Fibroblast of lung (primary cell): ENCODE results near the gene TNFRSF18. TPM values are rescaled to one million over a fixed set of nuclear protein-coding genes. Genes with fewer than 3 reads are reported as not detected.

ENCODE experiments used
- DNase-seq, 2 donors: peaks; one replicate each; pipeline versions ENCODE4 v3.0.0 to v3.0.0-alpha.2; 2010; ENCODE audit warnings: low read depth in 2 of 2
- H2AFZ ChIP-seq: 2 replicates; pipeline ENCODE4 v1.5.1; 2012; ENCODE audit warnings: low read length, control low read depth, inconsistent platforms
- H3K27ac ChIP-seq: 2 replicates; pipeline ENCODE4 v1.5.1; 2011; ENCODE audit warnings: low read length, control low read depth; ENCODE audit not compliant: insufficient read depth
- H3K27me3 ChIP-seq: 2 replicates; pipeline ENCODE4 v1.5.1; 2011; ENCODE audit warnings: mild to moderate bottlenecking, low read length; ENCODE audit not compliant: control insufficient read depth, insufficient read depth
- H3K36me3 ChIP-seq: 2 replicates; pipeline ENCODE4 v1.5.1; 2011; ENCODE audit warnings: low read length; ENCODE audit not compliant: control insufficient read depth, insufficient read depth
- H3K4me1 ChIP-seq: 2 replicates; pipeline ENCODE4 v1.5.1; 2011; ENCODE audit warnings: low read length; ENCODE audit not compliant: control insufficient read depth, insufficient read depth; ENCODE audit errors: extremely low read depth
- H3K4me2 ChIP-seq: 2 replicates; pipeline ENCODE4 v1.5.1; 2011; ENCODE audit warnings: low read length, control low read depth; ENCODE audit not compliant: insufficient read depth; ENCODE audit errors: extremely low read depth
- H3K4me3 ChIP-seq, 4 experiments: fragments of 200-600 bp in 1 of 4; sonication (generic) in 1 of 4; replicated peaks in 1 of 4; 2 replicates each; pipeline ENCODE4 v1.5.1; 2011 to 2016; ENCODE audit warnings: low read length in 4 of 4, low read depth in 3 of 4, mild to moderate bottlenecking in 3 of 4, control low read depth in 2 of 4, inconsistent platforms in 1 of 4, mixed read lengths in 1 of 4; ENCODE audit not compliant: insufficient read depth in 1 of 4; ENCODE audit errors: control extremely low read depth in 1 of 4
- H3K79me2 ChIP-seq: 2 replicates; pipeline ENCODE4 v1.5.1; 2012; ENCODE audit warnings: mild to moderate bottlenecking, low read length, inconsistent platforms; ENCODE audit not compliant: control insufficient read depth, insufficient read depth
- H3K9ac ChIP-seq: 2 replicates; pipeline ENCODE4 v1.5.1; 2011; ENCODE audit warnings: mild to moderate bottlenecking, low read length, control low read depth; ENCODE audit not compliant: insufficient read depth
- H3K9me3 ChIP-seq: 2 replicates; pipeline ENCODE4 v1.5.1; 2012; ENCODE audit warnings: low read depth, low read length; ENCODE audit not compliant: control insufficient read depth, insufficient read depth
- H4K20me1 ChIP-seq: 2 replicates; pipeline ENCODE4 v1.5.1; 2011; ENCODE audit warnings: low read length; ENCODE audit not compliant: control insufficient read depth, insufficient read depth; ENCODE audit errors: extremely low read depth
- EZH2 ChIP-seq: IDR thresholded peaks from 2 replicates; pipeline ENCODE4 v1.5.1; 2012; ENCODE audit warnings: low read length, control low read depth, mild to moderate bottlenecking; ENCODE audit errors: missing control alignments
- polyA plus RNA-seq, 2 donors: library from polyadenylated mRNA; depleted of rRNA in 1 of 2; stranded (reverse) in 1 of 2; unstranded in 1 of 2; fragments of >200 nt; gene quantifications; 2 replicates each; pipeline ENCODE4 v1.2.1, GENCODE V29; 2011 to 2012; ENCODE audit warnings: missing spikeins in 1 of 2
- total RNA-seq: library from RNA; depleted of rRNA; stranded (reverse); fragments of >200 nt; gene quantifications from 2 replicates; pipeline ENCODE4 v1.2.1, GENCODE V29; 2014
- TF ChIP-seq, protein P1 (sequence below), 2 donors: IDR thresholded peaks in 1 of 2; conservative IDR thresholded peaks in 1 of 2; 1 replicate in 1 of 2; 2 replicates in 1 of 2; pipeline ENCODE4 v1.5.1; 2011 to 2012; ENCODE audit warnings: low read length in 2 of 2, control low read depth in 1 of 2, inconsistent platforms in 1 of 2, low read depth in 1 of 2, mild to moderate bottlenecking in 1 of 2

Gene TNFRSF18
- total and polyA plus RNA-seq, 2 donors (not counting 1 experiment from before 2014, with no cell fraction given), result 1.3 TPM; not detected in 1

DNA sequence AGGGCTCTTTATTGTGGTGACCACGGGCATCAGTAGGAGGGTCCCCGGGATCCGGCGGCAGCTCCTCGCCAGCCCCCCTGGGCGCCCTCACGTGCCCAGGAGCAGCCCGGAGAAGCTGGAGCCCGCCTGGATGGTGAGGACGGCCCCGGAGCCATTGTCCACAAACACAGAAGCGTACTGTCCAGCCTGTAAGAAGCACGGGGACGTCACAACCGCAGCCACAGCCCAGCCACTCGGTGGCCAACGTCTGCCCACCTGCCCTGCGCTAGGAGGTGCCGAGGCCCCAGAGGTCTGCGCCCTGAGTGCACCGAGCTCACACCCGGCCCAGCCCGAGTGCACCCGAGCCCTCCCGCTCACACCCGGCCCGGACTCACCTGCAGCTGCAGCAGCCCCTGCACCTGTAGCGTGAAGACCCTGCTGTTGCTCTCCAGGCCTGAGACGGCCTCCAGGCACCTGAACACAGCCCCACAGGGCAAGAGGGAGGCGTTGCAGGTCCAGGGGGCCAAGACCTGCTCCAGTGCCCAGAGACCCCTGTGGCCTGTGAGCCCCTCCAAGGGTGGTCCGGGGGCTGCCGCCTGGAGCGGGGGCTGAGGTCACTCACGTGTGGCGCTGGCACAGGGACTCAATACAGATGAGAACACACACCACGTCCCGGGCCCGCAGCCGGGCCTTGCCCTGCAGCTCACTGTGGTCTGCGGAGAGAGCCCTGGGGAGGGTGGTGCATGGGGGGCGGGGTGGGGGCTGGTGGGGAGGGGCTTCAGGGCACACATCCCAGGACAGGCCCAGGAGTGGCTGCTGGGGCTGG lies 36.3 kb upstream of the TNFRSF18 start:
- Histone ChIP-seq H4K20me1 (no peaks in the 10 kb centered on the region), H3K4me1 (peaks cover 4% of the 10 kb centered on the region), H3K4me3 (no peak overlapping the region), H3K4me2 (no peak overlapping the region), H3K79me2 (no peaks in the 10 kb centered on the region), H3K36me3 (no peaks in the 10 kb centered on the region), H2AFZ (no peak overlapping the region), H3K27me3 (no peaks in the 10 kb centered on the region), H3K27ac (no peak overlapping the region), H3K9me3 (no peaks in the 10 kb centered on the region), H3K9ac (no peak overlapping the region)
- TF ChIP-seq EZH2, result no peak
- TF ChIP-seq, protein P1, sequence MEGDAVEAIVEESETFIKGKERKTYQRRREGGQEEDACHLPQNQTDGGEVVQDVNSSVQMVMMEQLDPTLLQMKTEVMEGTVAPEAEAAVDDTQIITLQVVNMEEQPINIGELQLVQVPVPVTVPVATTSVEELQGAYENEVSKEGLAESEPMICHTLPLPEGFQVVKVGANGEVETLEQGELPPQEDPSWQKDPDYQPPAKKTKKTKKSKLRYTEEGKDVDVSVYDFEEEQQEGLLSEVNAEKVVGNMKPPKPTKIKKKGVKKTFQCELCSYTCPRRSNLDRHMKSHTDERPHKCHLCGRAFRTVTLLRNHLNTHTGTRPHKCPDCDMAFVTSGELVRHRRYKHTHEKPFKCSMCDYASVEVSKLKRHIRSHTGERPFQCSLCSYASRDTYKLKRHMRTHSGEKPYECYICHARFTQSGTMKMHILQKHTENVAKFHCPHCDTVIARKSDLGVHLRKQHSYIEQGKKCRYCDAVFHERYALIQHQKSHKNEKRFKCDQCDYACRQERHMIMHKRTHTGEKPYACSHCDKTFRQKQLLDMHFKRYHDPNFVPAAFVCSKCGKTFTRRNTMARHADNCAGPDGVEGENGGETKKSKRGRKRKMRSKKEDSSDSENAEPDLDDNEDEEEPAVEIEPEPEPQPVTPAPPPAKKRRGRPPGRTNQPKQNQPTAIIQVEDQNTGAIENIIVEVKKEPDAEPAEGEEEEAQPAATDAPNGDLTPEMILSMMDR (conservative IDR thresholded peaks at IDR 0.05 in 1 of 2, IDR thresholded peaks at IDR 0.05 in 1 of 2; ENCODE audit: low read depth in 1 of 2, low read length in 2 of 2), result no peak
- DNase-seq, result no peak

DNA sequence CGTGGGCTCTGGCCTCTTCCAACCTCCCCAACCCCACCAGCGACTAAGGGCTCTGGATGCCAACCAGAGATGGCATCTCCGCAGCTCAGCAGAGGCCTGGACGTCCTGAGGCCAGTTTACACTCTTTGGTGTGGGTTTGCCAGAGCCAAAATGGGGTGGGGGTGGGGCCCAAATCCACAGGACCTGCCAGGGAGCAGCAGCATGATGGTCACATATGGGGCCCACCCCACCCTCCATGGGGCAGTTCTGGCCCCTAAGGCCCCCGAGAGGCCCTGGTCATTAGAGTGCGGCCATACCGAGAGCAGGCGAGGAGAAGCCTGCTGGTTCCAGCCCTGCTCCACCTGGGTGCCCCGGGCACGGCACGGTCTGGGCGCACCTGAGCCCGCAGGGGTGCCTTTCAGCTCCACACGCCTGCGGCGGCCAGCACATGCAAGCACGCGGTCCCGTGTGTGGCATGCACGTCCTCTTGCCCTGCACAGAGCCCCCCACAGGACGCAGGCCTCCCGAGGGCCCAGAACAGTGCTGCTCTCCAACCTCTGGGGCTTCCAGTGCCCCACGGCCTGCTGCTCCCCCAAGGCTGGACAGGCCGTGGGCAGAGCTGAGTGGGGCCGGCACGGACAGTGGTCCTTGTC lies 35.3 kb upstream of the TNFRSF18 start:
- DNase-seq, result no peak
- Histone ChIP-seq H3K4me3 (no peak overlapping the region), H3K4me1 (peaks cover 5% of the 10 kb centered on the region), H3K9me3 (no peaks in the 10 kb centered on the region), H3K4me2 (no peak overlapping the region), H3K79me2 (no peaks in the 10 kb centered on the region), H3K27ac (no peak overlapping the region), H3K27me3 (no peaks in the 10 kb centered on the region), H2AFZ (no peak overlapping the region), H4K20me1 (no peaks in the 10 kb centered on the region), H3K9ac (no peak overlapping the region), H3K36me3 (no peaks in the 10 kb centered on the region)
- no peak for TF ChIP-seq EZH2
- TF ChIP-seq, protein P1 (conservative IDR thresholded peaks at IDR 0.05 in 1 of 2, IDR thresholded peaks at IDR 0.05 in 1 of 2; ENCODE audit: low read depth in 1 of 2, low read length in 2 of 2), result no peak

DNA sequence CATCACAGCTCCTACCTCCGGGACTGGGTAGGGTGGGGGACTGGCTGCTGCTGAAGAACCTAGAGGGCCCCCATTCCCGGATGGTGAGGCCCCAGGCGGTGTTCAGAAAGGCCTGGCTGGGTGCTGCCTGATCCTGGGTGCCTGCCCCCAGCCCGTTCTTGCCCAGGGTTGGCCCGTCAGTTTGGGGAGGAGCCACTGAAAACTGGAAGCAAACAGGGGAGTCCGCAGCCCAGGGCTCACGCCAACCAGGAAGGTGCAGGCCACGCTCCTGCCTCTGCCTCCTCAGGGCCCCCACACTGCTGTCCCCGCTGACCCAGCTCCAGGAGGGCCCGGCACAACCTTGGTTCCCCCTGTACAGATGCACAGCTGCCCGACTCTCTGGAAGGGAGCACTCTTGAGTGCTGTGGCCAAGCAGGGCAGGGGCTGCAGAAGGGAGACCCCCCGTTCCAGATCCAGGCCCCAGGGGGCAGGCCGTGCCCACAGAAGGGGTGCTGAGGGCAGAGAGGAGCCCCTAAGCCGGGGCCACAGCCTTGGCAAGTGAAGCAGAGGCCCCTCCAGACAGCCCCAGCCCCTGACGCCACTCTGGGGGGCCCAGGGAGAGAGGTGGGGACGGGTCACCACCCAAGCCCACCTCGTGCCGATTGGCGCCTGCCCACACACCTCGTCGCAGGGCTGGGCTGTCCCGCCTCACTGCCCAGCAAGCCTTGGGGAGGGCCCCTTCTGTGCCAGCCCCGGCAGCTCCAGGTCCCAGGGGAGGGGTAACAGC lies 34.6 kb upstream of the TNFRSF18 start:
- H4K20me1 ChIP-seq, result no peaks in the 10 kb centered on the region
- no peak overlapping the region for H3K4me3 ChIP-seq
- peaks cover 6% of the 10 kb centered on the region for H3K4me1 ChIP-seq
- H3K4me2 ChIP-seq, result peak overlapping the region; percentile 5
- no peak overlapping the region for H3K27ac ChIP-seq
- peak in 1 of 2 donors; percentile 20 for DNase-seq
- H3K79me2 ChIP-seq, result no peaks in the 10 kb centered on the region
- TF ChIP-seq, protein P1 (conservative IDR thresholded peaks at IDR 0.05 in 1 of 2, IDR thresholded peaks at IDR 0.05 in 1 of 2; ENCODE audit: low read depth in 1 of 2, low read length in 2 of 2), result no peak
- TF ChIP-seq EZH2, result no peak
- no peaks in the 10 kb centered on the region for H3K36me3 ChIP-seq
- no peak overlapping the region for H3K9ac ChIP-seq
- no peaks in the 10 kb centered on the region for H3K27me3 ChIP-seq
- H2AFZ ChIP-seq, result no peak overlapping the region
- no peaks in the 10 kb centered on the region for H3K9me3 ChIP-seq
